Right renal cortex interstitium (tissue), 3 donors: ENCODE data around the gene SLC22A7. TPM values are rescaled to one million over a fixed set of nuclear protein-coding genes. Genes with fewer than 3 reads are reported as not detected.
"Not testable (repeated sequence)": the region's sequence is repeated elsewhere in the genome, so short reads cannot be mapped to it uniquely, and the experiment has no call there.

Source experiments
- DNase-seq, 3 donors: peaks; one replicate each; pipeline ENCODE4 v3.0.0-alpha.2; 2013; ENCODE audit warnings: low read depth in 3 of 3, low spot score in 2 of 3
- polyA plus RNA-seq, 3 donors: library from polyadenylated mRNA; unstranded; fragments of 120-200 nt; gene quantifications; one replicate each; pipeline ENCODE4 v1.2.1, GENCODE V29; 2013; ENCODE audit not compliant: insufficient read length in 3 of 3

Gene SLC22A7
- polyA plus RNA-seq, 3 donors, result 0.25 to 2.0 (median 0.75) TPM

DNA sequence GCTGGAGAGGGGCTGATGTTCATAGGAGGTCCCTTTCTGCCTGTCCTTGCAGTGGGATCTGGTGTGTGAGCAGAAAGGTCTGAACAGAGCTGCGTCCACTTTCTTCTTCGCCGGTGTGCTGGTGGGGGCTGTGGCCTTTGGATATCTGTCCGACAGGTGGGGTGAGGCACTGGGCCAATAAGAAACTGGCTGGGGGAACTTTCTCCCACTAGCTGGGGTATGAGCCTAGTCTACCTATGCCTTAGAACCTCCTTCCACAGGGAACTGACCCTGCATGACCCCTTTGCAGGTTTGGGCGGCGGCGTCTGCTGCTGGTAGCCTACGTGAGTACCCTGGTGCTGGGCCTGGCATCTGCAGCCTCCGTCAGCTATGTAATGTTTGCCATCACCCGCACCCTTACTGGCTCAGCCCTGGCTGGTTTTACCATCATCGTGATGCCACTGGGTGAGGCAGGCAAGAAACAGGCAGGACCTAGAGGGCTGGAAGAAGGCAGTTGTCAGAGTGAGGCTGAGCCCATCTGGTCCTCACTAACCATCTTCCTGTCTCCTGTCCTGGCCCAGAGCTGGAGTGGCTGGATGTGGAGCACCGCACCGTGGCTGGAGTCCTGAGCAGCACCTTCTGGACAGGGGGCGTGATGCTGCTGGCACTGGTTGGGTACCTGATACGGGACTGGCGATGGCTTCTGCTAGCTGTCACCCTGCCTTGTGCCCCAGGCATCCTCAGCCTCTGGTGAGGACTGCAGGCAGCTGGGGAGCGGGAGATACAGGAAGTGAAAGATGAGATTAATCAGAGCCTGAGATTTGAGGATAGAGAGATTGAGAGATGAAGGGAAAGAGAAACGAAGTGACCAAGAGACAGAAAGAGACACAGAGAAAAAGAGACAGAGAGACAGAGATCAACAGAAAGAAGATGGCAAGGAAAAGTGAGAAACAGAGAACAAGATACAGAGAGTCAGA is 1.6 kb downstream of the SLC22A7 start:
- DNase-seq, result no peak

DNA sequence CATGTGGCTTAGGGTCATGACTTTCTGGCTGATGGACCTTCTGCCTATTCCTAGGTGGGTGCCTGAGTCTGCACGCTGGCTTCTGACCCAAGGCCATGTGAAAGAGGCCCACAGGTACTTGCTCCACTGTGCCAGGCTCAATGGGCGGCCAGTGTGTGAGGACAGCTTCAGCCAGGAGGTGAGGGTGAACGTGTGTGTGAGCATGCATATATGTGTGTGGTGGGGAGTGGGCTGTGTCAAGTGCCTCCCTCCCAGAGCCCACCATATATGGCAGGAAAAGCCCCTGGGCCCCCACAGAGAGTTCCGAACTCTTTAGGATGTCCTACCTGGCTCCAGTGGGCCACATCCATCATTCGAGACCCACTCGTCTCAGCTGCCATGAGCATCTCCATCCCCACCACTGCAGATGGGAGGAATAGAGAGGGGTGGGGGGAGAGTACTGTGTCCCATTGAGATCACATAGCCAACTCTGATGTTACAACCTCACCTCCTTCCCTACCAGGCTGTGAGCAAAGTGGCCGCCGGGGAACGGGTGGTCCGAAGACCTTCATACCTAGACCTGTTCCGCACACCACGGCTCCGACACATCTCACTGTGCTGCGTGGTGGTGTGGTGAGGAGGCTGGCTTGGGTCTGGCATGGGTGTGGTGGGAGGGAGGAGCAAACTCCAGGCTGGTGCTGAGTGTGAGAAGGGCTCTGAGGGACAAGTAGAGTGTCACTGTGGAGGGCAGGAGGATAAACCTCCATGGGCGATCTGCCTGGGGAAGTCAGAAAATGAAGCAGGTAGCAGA is 3.2 kb downstream of the SLC22A7 start:
- no peak for DNase-seq

DNA sequence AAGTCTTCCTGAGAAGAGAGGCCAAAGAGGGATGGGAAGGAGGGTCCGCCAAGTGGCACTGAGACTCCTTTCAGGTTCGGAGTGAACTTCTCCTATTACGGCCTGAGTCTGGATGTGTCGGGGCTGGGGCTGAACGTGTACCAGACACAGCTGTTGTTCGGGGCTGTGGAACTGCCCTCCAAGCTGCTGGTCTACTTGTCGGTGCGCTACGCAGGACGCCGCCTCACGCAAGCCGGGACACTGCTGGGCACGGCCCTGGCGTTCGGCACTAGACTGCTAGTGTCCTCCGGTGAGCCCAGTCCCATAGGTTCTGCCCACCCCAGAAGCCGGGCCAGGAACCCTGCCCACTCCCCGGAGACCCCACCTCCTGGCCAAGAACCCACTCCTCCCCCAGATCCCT is 4.1 kb downstream of the SLC22A7 start:
- no peak for DNase-seq

DNA sequence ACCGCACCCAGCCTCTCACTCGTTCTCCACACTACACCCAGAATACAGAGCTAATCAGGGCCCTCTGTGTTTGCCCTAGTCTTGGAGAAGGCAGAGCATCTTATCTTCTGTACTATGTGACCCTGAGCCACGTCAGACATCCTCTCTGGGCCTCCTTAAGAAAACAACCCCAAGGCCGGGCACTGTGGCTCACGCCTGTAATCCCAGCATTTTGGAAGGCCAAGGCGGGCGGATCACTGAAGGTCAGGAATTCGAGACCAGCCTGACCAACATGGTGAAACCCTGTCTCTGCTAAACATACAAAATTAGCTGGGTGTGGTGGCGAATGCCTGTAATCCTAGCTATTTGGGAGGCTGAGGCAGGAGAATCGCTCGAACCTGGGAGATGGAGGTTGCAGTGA is 4.9 kb downstream of the SLC22A7 start:
- not testable (repeated sequence) for DNase-seq

DNA sequence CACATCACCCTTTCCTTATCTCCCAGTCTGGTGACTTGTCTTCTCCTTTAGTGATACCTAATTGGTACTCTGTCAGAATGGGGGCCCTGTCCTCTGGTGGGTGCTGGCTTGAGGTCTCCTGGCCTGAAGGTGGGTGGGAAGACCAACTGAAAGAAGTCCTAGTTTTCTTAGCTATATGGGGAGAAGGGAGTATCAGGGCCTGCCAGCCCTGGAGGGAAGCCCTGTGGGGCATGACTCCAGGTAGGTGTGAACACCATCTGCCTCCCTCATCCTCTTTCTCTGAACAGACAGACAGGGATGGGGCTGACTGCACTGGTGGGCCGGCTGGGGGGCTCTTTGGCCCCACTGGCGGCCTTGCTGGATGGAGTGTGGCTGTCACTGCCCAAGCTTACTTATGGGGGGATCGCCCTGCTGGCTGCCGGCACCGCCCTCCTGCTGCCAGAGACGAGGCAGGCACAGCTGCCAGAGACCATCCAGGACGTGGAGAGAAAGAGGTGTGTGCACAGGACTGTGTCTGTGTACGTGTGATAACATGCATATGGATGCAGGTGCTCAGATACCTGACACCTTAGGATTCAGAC is 5.8 kb downstream of the SLC22A7 start:
- DNase-seq, result no peak

DNA sequence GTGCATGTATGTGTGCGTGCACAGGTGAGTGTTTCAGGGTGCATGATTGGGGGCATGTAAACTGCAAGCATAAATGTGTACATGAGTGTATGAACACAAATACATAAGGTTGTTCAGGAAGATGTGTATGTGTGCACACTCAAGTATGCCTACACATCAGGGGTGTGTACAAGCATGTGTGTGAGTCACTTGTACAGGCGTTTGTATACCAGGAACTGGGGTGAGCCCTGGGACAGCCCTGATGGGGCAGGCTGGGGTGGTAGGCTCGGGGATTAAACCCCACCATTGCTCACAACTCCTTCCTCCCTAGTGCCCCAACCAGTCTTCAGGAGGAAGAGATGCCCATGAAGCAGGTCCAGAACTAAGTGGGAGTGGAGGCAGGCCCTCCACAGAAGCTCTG is 6.3 kb downstream of the SLC22A7 start:
- DNase-seq, result no peak

DNA sequence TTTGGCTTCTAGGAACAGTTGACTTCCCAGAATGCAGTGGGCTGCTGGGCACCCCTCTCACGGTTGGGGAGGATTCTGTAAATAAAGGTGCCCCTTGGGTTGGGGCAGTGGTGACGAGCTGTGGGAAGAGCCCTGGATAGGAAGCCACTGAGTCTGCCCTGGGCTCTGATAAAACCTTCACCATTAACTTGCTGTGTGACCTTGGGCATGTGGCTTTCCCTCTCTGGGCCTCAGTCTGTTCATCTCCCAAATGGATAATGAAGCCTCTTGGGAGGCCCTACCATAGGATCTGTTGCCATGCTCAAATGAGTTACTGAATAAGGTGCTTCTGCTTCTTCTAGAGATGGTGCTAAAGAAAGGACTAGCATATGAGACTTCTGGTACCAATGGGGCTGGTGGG is 6.8 kb downstream of the SLC22A7 start:
- no peak for DNase-seq

DNA sequence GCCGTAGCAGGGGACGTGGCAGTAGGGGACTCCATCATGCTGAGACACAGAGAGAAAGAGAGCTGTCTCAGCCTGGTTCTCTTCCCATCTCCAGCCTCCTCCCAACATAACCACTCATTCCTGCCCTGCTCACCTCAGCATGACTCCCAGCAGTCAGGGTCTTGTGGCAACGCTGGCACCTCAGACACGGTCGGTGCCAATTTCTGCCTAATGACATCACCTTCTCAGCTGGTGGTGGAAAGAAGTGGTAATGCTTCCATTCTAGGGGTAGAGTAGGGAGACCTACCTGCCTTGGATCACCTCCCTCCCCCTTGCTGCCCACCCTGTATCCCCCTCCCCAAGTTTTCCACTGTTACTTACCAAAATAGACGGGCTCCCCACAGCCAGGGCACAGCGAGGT is 8.0 kb downstream of the SLC22A7 start:
- no peak for DNase-seq

DNA sequence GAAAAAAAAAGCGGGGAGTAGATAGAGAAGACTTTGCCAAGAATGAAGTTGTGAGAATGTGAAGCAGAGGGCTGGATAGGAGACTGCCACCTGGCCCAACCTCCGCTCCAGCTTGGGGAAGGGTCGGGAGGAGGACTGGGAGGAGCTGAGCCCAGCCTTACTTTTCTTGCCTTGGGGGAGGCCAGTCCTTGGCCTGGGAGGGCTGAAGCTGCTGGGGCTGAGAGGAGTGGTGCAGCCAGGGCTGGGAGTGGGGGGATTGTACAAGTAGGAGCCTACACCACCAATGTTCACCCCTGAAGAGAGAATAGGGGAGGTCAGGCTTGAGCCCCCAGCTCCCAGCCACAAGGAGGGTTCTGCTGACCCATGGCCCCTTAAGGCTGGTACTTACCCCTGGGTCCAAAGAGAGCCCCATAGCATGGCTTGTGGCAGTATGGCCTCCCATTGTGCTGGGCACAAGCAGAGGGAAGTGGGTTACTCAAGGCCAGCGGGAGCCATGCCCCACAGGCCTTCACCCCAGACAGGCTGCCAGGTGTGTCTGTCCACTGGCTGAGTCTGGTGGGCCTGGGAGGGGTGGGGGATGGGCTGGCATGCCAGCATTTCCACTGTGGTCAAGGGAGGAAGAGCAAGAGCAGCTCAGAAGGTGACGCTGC is 9.5 kb downstream of the SLC22A7 start:
- DNase-seq, result no peak

DNA sequence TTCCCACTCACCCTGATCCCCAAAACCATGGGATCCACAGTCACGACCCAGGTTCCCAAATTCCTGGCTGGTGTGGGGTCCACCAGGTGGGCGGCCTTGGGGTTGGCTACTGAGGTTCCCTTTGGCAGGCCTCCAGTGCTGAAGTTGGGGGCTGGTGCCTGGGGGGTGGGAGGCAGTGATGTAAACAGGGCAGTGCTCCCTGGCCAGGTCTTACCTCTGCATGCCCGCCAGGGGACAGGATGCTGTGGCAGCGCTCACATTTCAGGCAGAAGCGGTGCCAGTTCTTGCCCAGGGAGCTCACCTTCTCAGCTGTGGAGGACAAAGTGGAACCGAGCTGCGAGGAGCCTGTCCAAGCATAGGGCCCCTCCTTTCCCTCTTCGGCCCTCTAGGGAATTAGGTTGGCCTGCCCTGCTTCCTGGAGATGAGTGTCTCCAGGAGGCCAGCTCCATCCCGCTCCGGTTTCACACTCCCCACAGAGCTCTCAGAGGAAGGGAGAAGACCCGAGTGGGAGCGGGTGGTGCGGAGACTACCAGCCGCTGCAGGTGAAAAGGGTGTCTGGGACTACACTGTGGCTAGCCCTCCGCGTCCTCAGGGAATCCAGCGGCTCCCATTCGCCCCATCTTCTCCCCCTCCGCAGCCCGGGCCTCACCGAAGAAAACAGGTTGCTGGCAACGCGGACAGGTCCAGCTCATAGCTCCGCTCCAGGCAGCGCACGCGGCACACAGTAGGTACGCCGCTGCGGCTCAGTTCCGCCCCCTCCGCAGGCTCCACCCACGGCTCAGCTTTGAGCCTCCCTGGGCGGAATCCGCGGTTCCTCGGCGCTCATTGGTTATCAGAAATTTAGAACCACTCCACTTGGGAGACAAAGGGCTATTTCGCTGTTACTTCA is 10.3 kb downstream of the SLC22A7 start, which contains the start of gene CRIP3:
Gene CRIP3, minus strand, starts transcription at position 726 of the 889 bp plus-strand sequence. Its CDS starts 34 bp downstream, at position 692.
- no peak for DNase-seq

DNA sequence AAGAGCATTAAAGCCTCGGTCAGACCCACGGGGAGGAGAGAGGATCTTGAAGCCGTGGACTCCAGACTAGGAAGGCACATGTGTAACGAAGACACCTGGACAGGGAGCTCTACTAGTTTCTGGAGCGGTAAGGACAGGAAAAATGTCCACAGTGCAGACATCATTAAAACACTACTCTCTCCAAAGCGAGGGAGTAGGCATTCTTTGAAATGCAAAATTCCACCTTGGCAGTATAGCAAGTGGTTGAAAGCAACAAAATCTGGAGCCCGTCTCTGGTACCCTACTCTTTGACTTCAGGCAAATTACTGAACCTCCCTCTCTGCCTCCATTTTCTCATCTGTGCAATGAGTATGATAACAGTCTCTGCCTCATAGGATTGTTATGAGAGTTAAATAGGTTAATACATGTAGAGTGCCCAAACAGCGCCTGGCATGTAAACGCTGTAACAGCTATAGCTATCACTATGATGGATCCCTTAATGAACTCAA is 11.0 kb downstream of the SLC22A7 start:
- no peak for DNase-seq

DNA sequence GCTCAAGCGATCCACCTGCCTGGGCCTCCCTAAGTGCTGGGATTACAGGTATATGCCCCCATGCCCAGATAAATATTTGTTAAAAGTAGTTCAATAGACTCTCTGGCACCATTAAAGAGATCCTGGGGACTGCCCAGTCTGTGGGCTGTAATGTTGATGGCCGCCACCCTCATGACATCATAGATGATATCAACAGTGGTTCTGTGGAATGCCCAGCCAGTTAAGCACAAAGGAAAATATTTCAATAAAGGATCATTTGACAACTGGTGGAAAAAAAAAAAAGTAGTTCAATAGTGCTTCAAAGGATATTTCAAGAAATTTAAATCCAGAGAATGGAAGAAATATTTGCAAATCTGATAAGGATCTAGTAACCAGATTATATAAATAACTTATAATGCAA is 12.1 kb downstream of the SLC22A7 start:
- no peak for DNase-seq

DNA sequence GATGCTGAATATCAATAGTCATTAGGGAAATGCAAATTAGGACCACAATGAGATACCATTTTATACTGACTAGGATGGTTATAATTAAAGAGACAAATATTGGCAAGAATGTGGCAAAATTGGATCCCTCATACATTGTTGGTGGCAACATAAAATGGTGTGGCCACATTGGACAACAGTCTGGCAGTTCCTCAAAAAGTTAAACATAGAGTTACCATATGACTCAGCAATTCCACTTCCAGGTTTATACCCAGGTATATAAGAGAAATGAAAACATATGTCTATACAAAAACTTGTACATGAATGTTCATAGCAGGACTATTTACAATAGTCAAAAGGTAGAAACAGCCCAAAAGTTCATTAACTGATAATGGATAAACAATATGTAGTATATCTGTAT is 12.6 kb downstream of the SLC22A7 start:
- no peak for DNase-seq

DNA sequence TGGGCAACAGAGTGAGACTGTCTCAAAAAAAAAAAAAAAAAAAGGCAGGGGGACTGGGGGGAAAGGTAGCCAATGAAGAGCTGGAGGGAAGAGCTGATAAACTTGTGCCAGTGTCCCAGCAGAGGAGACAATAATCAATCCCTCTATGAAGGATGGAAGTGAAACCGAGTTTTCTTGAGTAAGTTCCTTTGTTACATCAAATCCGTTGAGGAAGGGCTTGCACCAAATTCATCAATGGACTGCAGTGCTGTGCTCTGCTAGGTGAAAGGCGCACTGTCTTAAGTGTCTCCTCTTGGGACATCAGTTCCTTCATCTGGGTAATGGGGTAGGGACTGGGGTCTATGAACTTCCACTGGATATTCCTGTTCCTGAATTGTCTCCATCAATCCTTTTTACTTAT is 13.6 kb downstream of the SLC22A7 start:
- DNase-seq, result no peak

DNA sequence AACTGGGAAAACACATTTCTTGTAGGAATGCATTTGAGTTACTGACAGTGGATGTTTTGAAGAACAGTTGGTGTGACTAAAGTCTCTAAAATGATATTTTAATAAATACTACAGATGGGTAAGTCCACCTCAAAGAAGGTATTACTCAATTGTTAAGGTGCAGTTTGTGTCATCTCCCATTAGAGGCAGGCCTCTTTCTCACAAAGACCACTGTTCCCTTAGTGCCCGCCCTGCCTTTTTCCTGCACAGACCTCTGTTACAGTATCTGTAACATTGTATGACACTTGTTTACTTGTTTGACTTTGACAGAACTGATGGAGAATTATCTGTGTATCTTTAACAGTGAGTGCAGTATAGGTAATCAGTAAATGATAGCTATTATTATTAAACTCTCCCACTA is 15.8 kb downstream of the SLC22A7 start:
- DNase-seq, result no peak

DNA sequence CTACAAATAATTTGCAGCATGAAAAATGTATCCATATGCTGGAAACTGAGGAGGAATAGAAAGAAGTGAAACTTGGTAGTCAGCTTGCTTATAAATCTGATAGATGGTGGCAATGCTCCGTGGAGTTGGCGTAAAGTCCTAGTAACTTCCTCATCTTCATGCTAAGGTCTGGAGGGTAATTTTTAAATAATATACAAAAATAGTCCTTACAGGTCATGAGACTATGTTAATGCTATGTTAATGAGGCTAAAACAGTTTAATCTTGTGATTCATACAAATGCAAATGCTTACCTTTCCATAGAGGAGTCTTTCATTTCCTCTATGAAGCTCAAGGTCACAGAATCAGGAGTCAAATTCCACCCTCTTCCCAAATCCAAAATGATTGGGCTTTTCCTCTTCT is 20.0 kb downstream of the SLC22A7 start:
- no peak for DNase-seq

DNA sequence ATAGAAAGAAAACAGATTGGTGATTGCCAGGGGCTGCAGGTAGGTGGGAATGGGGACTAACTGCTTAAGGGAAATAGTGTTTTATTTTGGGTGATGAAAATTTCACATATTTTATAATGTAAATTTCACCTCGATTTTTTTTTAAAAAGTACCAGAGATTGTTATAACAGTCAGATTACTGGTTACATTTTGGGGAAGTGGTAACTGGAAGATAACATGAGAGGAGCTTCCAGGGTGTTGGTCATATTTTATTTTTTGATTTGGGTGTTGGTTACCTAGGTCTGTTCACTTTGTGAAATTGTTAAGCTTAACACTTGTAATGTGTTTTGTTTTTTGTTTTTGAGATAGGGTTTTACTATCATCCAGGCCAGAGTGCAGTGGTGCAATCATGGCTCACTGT is 27.8 kb downstream of the SLC22A7 start:
- DNase-seq, result no peak

DNA sequence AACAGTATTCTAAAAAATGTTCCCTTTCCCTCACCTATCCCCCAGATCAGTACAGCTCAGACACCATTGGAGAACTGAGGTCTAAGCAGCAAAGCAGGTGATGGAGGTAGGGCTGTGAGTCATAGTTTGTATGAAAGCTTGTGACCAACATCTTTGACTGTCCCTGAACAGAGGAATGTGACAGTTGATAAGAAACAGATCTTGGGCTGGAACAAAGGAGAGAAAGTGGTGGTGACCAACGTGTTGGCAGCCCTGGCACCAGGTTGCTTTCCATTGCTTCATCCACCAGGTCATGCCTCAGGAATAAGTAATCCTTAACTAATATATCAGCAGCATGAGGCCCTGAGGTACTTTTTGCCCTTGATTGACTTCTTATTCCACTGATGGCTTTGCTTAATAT is 30.5 kb downstream of the SLC22A7 start:
- DNase-seq, result no peak

DNA sequence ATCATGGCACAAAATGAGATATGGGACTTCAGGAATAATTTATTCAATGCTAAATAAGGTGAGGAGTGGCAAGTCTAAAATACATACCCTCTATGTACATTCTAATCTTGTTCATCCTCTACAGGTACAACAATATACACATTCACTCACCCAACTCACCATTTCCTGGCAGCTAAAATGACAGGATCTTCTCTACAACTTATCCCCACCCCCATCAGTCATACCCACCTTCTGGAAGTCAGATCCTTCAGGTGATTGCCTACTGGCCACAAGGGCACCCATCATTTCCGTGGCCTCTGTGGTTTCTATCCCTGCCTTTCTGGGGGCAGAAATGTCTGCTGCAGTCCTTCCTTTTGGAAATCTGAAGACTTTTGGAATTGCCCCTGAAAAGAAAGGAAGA is 33.4 kb downstream of the SLC22A7 start:
- DNase-seq, result no peak

DNA sequence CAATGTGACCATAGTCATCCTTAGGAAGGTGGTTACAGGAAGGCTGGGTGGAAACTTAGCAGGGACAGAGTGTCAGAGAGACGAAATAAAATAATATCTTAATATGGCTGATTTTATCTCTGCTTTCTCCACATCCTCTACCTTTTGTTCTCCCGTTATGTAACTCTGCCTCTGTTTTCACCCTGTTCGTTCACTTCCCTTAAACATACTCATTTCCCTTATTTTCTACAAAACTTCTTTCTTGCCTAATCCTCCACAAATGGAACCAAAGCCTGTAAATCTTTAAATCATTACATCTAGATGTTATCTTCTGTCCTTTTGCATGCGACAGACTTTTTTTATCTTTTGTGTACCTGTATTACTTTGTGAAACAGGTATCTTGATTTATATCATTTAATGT is 33.8 kb downstream of the SLC22A7 start:
- DNase-seq, result no peak
